RWPE2 (cell line): ENCODE measurements around the gene MAP4.

Experiments
- ATAC-seq: fragments of 200-7000 bp; cut with Tn5 transposase; 3 replicates; pipeline ENCODE4 v1.9.1; 2021; ENCODE audit warnings: low read depth
- DNase-seq: peaks from one replicate; pipeline ENCODE4 v3.0.0-alpha.2; 2020; ENCODE audit warnings: low spot score
- H3K27ac ChIP-seq: fragments of 450-650 bp; 2 replicates; pipeline ENCODE4 v1.5.1; 2017; ENCODE audit warnings: mild to moderate bottlenecking; ENCODE audit not compliant: poor library complexity, severe bottlenecking
- H3K27me3 ChIP-seq: fragments of 250-450 bp; sonication (Bioruptor Pico); 2 replicates; pipeline ENCODE4 v1.5.1; 2021; ENCODE audit warnings: mild to moderate bottlenecking, moderate library complexity; ENCODE audit not compliant: insufficient read depth, poor library complexity, severe bottlenecking
- H3K36me3 ChIP-seq: fragments of 250-450 bp; sonication (Bioruptor Pico); 2 replicates; pipeline ENCODE4 v1.5.1; 2020; ENCODE audit warnings: low read depth, mild to moderate bottlenecking, moderate library complexity
- H3K4me1 ChIP-seq: fragments of 250-450 bp; sonication (Bioruptor Pico); 2 replicates; pipeline ENCODE4 v1.5.1; 2021; ENCODE audit warnings: mild to moderate bottlenecking, moderate library complexity; ENCODE audit not compliant: insufficient read depth, poor library complexity, severe bottlenecking
- H3K4me3 ChIP-seq: fragments of 250-450 bp; sonication (Bioruptor Pico); 2 replicates; pipeline ENCODE4 v1.5.1; 2021; ENCODE audit warnings: mild to moderate bottlenecking, moderate library complexity; ENCODE audit not compliant: severe bottlenecking
- H3K9me3 ChIP-seq: fragments of 250-450 bp; sonication (Bioruptor Pico); 2 replicates; pipeline ENCODE4 v1.5.1; 2021; ENCODE audit warnings: mild to moderate bottlenecking, moderate library complexity; ENCODE audit not compliant: severe bottlenecking
- TF ChIP-seq, protein P1 (sequence below): fragments of 450-650 bp; IDR thresholded peaks from one replicate; pipeline ENCODE4 v1.5.1; 2017; ENCODE audit warnings: mild to moderate bottlenecking, moderate library complexity; ENCODE audit not compliant: poor library complexity, severe bottlenecking

Gene MAP4

GRCh38 chr3:47877719-47878118 is 138.5 kb downstream of the MAP4 start:
- Histone ChIP-seq H3K27me3 (no peaks in the 10 kb centered on the region), H3K4me3 (no peak overlapping the region), H3K27ac (peak overlapping the region; percentile 4), H3K4me1 (no peaks in the 10 kb centered on the region), H3K9me3 (no peaks in the 10 kb centered on the region), H3K36me3 (peaks cover 81% of the 10 kb centered on the region)
- no peak for DNase-seq
- ATAC-seq = no peak
- TF ChIP-seq, protein P1, sequence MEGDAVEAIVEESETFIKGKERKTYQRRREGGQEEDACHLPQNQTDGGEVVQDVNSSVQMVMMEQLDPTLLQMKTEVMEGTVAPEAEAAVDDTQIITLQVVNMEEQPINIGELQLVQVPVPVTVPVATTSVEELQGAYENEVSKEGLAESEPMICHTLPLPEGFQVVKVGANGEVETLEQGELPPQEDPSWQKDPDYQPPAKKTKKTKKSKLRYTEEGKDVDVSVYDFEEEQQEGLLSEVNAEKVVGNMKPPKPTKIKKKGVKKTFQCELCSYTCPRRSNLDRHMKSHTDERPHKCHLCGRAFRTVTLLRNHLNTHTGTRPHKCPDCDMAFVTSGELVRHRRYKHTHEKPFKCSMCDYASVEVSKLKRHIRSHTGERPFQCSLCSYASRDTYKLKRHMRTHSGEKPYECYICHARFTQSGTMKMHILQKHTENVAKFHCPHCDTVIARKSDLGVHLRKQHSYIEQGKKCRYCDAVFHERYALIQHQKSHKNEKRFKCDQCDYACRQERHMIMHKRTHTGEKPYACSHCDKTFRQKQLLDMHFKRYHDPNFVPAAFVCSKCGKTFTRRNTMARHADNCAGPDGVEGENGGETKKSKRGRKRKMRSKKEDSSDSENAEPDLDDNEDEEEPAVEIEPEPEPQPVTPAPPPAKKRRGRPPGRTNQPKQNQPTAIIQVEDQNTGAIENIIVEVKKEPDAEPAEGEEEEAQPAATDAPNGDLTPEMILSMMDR = no peak

GRCh38 chr3:47877290-47877689 is 138.9 kb downstream of the MAP4 start:
- TF ChIP-seq, protein P1 = no peak
- peak overlapping the region; percentile 4 for H3K27ac ChIP-seq
- DNase-seq (no peak), ATAC-seq (peak; percentile 12; the same call in 1 of the 3 replicates)
- no peaks in the 10 kb centered on the region for H3K9me3 ChIP-seq
- no peaks in the 10 kb centered on the region for H3K4me1 ChIP-seq
- no peaks in the 10 kb centered on the region for H3K27me3 ChIP-seq
- no peak overlapping the region for H3K4me3 ChIP-seq
- H3K36me3 ChIP-seq = peaks cover 82% of the 10 kb centered on the region

DNA sequence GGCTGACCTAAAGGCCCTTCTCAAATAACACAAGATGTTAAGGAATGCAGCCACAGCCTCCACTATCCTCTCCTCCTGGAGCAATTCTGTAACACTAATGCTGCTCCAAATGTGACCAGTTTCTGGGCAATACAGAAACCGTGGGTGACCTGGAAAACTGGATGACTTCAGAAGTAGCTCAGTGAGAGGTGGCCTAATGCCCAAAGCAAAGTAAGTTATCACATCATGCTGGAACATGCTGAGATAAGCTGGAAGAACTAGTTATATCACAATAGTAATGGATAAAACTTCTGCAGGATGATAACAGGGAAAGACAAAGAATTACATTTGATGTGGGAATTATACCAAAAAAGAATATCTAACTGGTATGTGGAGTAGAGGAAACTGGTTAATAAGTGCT is 141.3 kb downstream of the MAP4 start:
- Histone ChIP-seq H3K27ac (no peak overlapping the region), H3K4me1 (no peaks in the 10 kb centered on the region), H3K4me3 (no peak overlapping the region), H3K9me3 (no peaks in the 10 kb centered on the region), H3K27me3 (no peaks in the 10 kb centered on the region), H3K36me3 (peaks cover 97% of the 10 kb centered on the region)
- ATAC-seq (no peak), DNase-seq (no peak)
- TF ChIP-seq, protein P1 = no peak

- Histone ChIP-seq H3K36me3 (peaks cover 96% of the 10 kb centered on the region), H3K4me3 (no peak overlapping the region)
- ATAC-seq = no peak
Measured at GRCh38 chr3:47874438-47874837, 141.8 kb downstream of the MAP4 start.

GRCh38 chr3:47872916-47873315 is 143.3 kb downstream of the MAP4 start:
- no peaks in the 10 kb centered on the region for H3K27me3 ChIP-seq
- H3K4me3 ChIP-seq = no peak overlapping the region
- peaks cover 96% of the 10 kb centered on the region for H3K36me3 ChIP-seq
- no peaks in the 10 kb centered on the region for H3K9me3 ChIP-seq
- TF ChIP-seq, protein P1 = no peak
- ATAC-seq = no peak
- no peaks in the 10 kb centered on the region for H3K4me1 ChIP-seq
- H3K27ac ChIP-seq = no peak overlapping the region
- DNase-seq = no peak

More at GRCh38 chr3:47874438-47874837, 141.8 kb downstream of the MAP4 start:
- H3K4me1 ChIP-seq = no peaks in the 10 kb centered on the region
- no peak for DNase-seq
- no peaks in the 10 kb centered on the region for H3K9me3 ChIP-seq
- no peak overlapping the region for H3K27ac ChIP-seq
- TF ChIP-seq, protein P1 = no peak
- no peaks in the 10 kb centered on the region for H3K27me3 ChIP-seq
